ES-I3 (cell line): ENCODE data around the gene A1BG.
"Not testable (repeated sequence)": the region's sequence is repeated elsewhere in the genome, so short reads cannot be mapped to it uniquely, and the experiment has no call there.

Experiments
- H3K36me3 ChIP-seq: 2 replicates; pipeline ENCODE4 v1.6.1; 2013; ENCODE audit warnings: mild to moderate bottlenecking, low read length, control low read depth, moderate library complexity; ENCODE audit not compliant: insufficient read depth
- H3K4me1 ChIP-seq: 2 replicates; pipeline ENCODE4 v1.6.1; 2013; ENCODE audit warnings: mild to moderate bottlenecking, control low read depth, low read length; ENCODE audit not compliant: insufficient read depth
- H3K9ac ChIP-seq: 2 replicates; pipeline ENCODE4 v1.6.1; 2013; ENCODE audit warnings: low read depth, mild to moderate bottlenecking, low read length, moderate library complexity
- H3K9me3 ChIP-seq: 2 replicates; pipeline ENCODE4 v1.6.1; 2013; ENCODE audit warnings: mild to moderate bottlenecking, low read length, moderate library complexity; ENCODE audit not compliant: control insufficient read depth, insufficient read depth

A1BG gene

GRCh38 chr19:58317476-58318072, 35.7 kb downstream of the A1BG start:
- no peak overlapping the region for H3K9ac ChIP-seq
- H3K9me3 ChIP-seq, result no peaks in the 10 kb centered on the region
- H3K36me3 ChIP-seq, result peaks cover 7% of the 10 kb centered on the region; the same call in 1 of the 2 replicates
- no peaks in the 10 kb centered on the region for H3K4me1 ChIP-seq

- Histone ChIP-seq H3K36me3 (peaks cover 21% of the 10 kb centered on the region), H3K9me3 (no peaks in the 10 kb centered on the region), H3K4me1 (no peaks in the 10 kb centered on the region), H3K9ac (no peak overlapping the region)
These were observed 37.7 kb downstream of the A1BG start for GRCh38 chr19:58315580-58315979.

- no peaks in the 10 kb centered on the region for H3K4me1 ChIP-seq
- H3K36me3 ChIP-seq, result peaks cover 33% of the 10 kb centered on the region
- no peak overlapping the region for H3K9ac ChIP-seq
- no peaks in the 10 kb centered on the region for H3K9me3 ChIP-seq
These were observed 41.9 kb downstream of the A1BG start for GRCh38 chr19:58311345-58311865.

DNA sequence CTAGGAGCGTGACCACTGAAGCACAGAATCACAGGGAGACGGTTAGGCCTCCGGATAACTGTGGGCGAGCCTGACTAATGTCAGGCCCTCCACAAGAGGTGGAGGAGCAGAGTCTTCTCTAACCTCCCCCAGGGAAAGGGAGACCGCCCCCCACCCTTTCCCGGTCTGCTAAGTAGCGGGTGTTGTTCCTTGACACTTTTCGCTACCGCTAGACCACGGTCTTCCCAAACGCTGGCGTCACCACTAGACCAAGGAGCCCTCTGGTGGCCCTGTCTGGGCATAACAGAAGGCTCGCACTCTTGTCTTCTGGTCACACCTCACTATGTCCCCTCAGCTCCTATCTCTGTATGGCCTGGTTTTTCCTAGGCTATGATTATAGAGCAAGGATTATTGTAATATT, 42.6 kb downstream of the A1BG start:
- peaks cover 33% of the 10 kb centered on the region for H3K36me3 ChIP-seq
- H3K9me3 ChIP-seq, H3K9ac ChIP-seq, H3K4me1 ChIP-seq: not testable (repeated sequence)

- peaks cover 28% of the 10 kb centered on the region for H3K36me3 ChIP-seq
- H3K9me3 ChIP-seq, result no peaks in the 10 kb centered on the region
- no peak overlapping the region for H3K9ac ChIP-seq
- peaks cover 4% of the 10 kb centered on the region; the same call in 1 of the 2 replicates for H3K4me1 ChIP-seq
These were observed 45.6 kb downstream of the A1BG start for GRCh38 chr19:58307736-58308135.

GRCh38 chr19:58305932-58306323, 47.4 kb downstream of the A1BG start:
- peaks cover 13% of the 10 kb centered on the region; the same call in 1 of the 2 replicates for H3K36me3 ChIP-seq
- peaks cover 4% of the 10 kb centered on the region; the same call in 1 of the 2 replicates for H3K4me1 ChIP-seq
- peak overlapping the region; percentile 92 for H3K9ac ChIP-seq
- no peaks in the 10 kb centered on the region for H3K9me3 ChIP-seq

GRCh38 chr19:58305065-58305931, 48.0 kb downstream of the A1BG start, which contains the start of gene ERVK3-1:
TSS of gene ERVK3-1 (plus strand) at chr19:58305377. CDS start at chr19:58312169, 6,792 bp downstream.
- H3K36me3 ChIP-seq, result peaks cover 13% of the 10 kb centered on the region; the same call in 1 of the 2 replicates
- H3K4me1 ChIP-seq, result peaks cover 4% of the 10 kb centered on the region; the same call in 1 of the 2 replicates
- peak within 1 kb of the TSS; percentile 92 for H3K9ac ChIP-seq
- no peaks in the 10 kb centered on the region for H3K9me3 ChIP-seq

GRCh38 chr19:58304748-58305064, 48.6 kb downstream of the A1BG start:
- H3K36me3 ChIP-seq, result peaks cover 12% of the 10 kb centered on the region; the same call in 1 of the 2 replicates
- H3K4me1 ChIP-seq, result peaks cover 4% of the 10 kb centered on the region; the same call in 1 of the 2 replicates
- H3K9ac ChIP-seq, result peak overlapping the region; percentile 92
- no peaks in the 10 kb centered on the region for H3K9me3 ChIP-seq

DNA sequence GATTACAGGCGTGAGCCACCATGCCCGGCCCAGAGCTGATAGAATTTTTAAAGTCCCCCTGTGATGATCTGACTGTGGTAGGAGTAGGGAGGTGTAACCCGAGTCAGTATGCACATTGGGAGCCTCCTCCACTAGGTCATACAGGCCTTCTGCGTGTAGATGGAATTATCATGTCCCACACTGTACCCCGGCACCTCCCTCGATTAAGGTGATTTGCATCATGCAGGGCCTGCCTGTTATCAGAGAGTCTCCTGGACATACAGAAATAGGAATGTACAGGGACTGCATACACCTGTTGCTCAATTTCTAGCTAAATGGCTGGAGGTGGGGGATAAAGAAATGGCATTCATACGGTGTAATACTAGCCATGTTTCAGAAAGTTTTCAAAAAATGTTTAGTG, 49.0 kb downstream of the A1BG start:
- H3K9me3 ChIP-seq, result no peaks in the 10 kb centered on the region
- H3K9ac ChIP-seq, result peak overlapping the region; percentile 92; the same call in 1 of the 2 replicates
- peaks cover 11% of the 10 kb centered on the region; the same call in 1 of the 2 replicates for H3K36me3 ChIP-seq
- H3K4me1 ChIP-seq, result peaks cover 4% of the 10 kb centered on the region; the same call in 1 of the 2 replicates

- Histone ChIP-seq H3K4me1 (no peaks in the 10 kb centered on the region), H3K9ac (no peak overlapping the region), H3K9me3 (0 out of 2 replicates have a peak, but pooled peaks cover 2% of the 10 kb centered on the region), H3K36me3 (peaks cover 9% of the 10 kb centered on the region)
These were observed 52.7 kb downstream of the A1BG start for GRCh38 chr19:58300620-58301019.

- Histone ChIP-seq H3K36me3 (peaks cover 36% of the 10 kb centered on the region), H3K4me1 (no peaks in the 10 kb centered on the region)
These were observed 57.2 kb downstream of the A1BG start for GRCh38 chr19:58296104-58296503.

More at GRCh38 chr19:58296104-58296503, 57.2 kb downstream of the A1BG start:
- peaks cover 14% of the 10 kb centered on the region; the same call in 1 of the 2 replicates for H3K9me3 ChIP-seq
- no peak overlapping the region for H3K9ac ChIP-seq
